ENCODE data around the gene CYB5A.
"Not testable (repeated sequence)": the region's sequence is repeated elsewhere in the genome, so short reads cannot be mapped to it uniquely, and the experiment has no call there.

The CYB5A gene, protein sequence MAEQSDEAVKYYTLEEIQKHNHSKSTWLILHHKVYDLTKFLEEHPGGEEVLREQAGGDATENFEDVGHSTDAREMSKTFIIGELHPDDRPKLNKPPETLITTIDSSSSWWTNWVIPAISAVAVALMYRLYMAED

DNA sequence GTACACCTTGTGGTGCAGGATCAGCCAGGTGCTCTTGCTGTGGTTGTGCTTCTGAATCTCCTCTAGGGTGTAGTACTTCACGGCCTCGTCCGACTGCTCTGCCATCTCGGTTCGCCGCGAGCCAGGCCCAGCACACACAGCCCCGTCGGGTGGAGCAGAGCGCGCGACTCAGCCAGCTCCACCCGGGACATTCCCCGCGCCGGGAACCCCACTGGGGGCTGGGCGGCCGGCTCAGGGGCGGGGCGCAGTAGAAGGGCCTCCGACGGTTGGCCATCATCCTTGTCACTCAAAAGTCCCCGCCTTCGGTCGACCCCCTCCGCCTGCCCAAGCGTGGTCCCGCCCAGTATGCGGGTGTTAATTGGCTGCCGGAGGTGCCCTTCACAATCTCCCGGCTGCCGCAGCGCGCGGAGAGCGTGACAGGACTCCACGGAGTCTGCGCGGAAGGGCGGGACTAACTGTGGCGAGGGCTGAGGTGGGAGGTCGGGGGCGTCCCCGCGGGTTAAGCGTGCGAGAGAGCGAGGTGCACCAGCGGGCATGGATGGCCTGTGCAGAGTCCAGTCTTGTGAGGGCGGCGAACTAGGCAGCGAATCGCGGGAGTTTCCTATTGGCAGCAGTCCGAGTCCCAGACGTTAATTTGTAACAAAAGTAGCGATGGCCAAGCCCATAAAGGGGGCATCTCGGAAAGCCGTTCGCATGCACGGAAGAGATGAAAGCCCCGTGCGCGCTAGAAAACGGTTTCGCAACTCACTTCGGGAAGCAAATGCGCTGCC is at the start of gene CYB5A:
TSS of gene CYB5A (minus strand) at position 193 of the 770 bp plus-strand sequence. CDS start at position 105, 88 bp downstream.
- DNase-seq = peak; percentile 98

DNA sequence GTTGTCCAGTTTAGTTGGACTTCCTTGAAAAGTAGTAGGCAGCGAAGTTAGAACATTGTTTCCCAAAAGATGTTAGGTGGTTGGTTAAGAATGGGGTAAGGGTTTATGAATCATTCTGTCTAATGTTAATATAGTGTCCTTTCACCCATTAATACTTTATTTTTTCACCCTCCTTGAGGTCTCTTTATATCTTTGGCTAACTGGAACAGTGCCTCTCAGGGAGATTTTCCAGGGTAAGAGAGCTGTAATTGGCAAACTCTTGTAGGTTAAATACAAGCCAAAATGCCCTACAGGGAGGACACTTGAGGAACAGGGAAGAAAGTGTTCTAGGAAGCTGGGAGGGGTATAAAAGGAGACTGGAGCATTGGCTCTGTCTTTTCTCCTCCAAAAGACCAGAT is 46.1 kb upstream of the CYB5A start:
- no peak for DNase-seq

- DNase-seq = no peak
Observed at GRCh38 chr18:74337155-74337911, 45.6 kb upstream of the CYB5A start.

DNA sequence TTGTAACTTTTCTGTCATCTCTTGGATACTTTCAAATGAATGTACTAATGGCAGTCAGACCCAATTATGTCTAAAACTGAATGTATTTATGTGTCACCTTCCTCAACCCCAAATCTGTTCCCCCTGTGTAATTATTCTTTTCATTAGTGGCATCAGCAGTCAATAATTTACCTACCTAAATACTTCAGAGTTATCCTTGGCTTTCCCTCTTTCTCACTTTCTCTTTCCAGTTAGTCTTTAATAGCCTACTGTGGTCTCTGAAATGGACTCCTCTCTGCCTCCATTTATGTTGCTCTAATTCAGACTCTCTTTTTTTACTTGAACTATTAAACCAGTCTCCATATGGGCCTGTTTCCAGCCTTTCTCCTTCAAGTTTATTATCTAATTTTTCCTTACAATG is 44.9 kb upstream of the CYB5A start:
- no peak for DNase-seq

- no peak for DNase-seq
Observed at GRCh38 chr18:74334242-74334893, 42.6 kb upstream of the CYB5A start.

DNA sequence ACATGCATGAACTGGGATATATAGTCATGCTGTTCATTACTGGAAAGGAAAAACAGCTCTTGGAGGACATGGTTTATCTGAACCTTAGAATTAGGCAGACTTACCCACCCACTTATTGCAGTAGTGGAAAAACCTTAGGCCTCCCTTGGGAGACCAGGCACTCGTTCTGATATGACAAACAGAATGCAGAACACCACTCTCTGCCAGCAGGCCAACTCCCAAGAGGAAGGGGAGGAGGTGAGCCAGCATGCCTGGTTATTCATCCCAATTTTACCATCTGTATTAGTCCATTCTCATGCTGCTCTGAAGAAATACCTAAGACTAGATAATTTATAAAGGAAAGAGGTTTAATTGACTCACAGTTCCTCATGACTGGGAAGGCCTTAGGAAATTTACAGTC is 41.3 kb upstream of the CYB5A start:
- no peak for DNase-seq

GRCh38 chr18:74331404-74331803 is 39.6 kb upstream of the CYB5A start:
- DNase-seq = no peak

GRCh38 chr18:74329688-74330205 is 38.0 kb upstream of the CYB5A start:
- no peak for DNase-seq

GRCh38 chr18:74328206-74328605 is 36.4 kb upstream of the CYB5A start:
- DNase-seq = no peak

- DNase-seq = not testable (repeated sequence)
Observed at GRCh38 chr18:74326791-74327190, 35.0 kb upstream of the CYB5A start.

GRCh38 chr18:74326231-74326630 is 34.5 kb upstream of the CYB5A start:
- no peak for DNase-seq

DNA sequence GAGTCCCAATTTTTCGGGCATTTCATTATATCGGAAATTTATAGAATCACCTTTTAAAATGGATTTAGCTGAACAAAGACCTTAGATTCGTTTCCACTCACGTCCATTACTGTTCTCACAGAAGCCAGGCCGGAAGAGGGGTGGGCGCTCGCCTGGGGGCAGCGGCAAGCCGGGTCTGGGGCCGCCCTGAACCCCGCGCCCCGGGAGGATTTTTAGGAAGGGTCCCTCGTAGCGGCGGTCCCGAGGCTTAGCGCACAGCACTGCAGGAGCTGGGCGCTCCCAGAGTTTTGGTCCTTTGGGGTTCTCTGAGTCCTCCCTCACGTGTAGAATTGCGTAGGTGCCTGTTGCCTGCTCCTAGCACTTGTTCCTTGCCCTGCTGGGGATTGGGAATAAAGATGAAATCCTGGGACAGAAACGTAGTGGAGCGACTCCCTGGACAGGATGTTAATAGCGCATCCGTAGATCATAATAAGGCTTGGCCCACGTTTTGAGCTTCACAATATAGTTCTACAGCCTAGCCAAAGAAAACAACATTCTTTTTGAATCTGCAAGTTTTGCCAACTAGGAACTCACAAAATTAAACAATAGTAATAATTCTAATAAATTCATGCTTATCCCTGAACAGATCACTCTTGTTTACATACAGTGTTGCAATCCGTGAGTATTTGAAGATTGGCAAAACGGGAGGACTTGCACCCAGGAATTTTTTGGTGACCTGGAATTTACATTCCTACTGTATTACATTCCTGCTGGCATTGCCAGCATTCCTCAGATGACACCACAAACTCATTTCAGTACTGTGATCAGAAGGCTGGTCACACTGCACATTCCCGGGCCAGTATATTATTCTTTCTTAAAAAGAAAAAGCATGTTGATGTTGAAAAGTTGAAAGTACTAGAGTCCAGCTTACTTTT is 24.8 kb upstream of the CYB5A start:
- DNase-seq = no peak

DNA sequence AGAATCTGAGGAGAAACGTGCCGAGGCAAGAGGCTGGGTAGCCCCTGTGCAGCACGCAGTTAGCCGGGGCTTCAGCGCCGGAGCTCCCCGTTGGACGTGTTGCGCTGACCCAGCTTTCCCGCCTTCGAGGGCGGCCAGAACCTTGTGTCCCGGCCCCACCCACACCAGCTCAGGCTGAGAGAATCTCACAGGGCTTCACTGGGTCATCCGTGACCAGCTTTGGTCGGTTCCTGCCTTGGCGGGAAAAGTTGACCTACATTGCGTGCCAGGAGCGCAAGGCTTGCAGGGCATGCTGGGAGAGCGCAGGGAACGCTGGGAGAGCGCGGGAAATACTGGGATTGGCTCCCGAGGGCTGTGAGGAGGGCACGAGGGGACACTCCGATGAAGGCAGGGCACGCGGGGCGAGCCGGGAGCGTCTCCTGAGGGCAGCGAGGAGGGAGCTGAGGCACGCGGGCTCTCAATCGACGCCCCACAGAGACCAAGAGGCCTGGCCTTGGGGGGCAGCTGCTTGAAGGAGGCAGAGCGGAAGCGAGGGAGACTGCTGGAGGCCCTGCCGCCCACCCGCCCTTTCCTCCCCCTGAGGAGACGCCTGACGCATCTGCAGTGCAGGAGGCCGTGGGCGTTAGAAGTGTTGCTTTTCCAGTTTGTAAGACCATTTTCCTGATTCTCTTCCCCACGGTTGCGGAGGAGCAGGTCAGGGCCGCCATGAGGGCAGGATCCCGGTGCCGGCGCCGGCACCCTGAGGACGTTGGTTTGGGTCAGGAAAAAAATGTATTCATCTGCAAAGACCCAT is 23.9 kb upstream of the CYB5A start, which contains the start of gene C18orf63:
TSS of gene C18orf63 (plus strand) at position 376 of the 793 bp plus-strand sequence. CDS start 2,027 bp downstream, outside the sequence.
- DNase-seq = no peak

DNA sequence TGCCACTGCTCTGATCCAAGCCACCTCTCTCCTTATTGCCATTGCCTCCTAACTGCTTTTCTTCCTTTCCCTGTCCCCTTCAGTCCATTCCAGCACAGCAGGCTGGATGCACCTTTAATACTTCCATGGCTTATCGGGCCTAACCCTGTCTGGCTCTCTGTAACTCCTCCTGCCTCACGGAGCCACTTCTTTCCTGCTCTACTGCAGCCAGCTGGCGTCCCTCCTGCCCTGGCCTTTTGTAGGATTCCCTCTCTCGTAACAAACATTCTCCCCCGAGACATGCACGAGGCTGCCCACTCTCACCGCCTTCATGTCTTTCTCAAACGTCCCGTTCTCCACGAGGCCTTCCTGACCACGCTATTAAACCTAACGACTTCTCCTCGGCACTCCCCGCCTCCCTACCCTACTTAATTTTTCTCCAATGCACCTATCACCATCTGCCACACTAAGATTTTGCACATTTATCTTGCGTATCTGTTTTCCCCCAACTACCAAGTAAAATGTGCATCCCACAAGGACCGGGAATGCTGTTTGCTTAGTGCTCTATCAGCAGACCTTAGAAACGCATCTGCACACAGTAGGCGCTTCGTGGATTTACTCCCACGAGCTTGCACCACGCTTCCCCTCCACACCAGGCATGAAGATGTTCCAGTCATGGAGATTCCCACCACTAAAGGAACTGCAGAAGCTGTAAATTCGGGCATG is 23.1 kb upstream of the CYB5A start:
- DNase-seq = no peak

DNA sequence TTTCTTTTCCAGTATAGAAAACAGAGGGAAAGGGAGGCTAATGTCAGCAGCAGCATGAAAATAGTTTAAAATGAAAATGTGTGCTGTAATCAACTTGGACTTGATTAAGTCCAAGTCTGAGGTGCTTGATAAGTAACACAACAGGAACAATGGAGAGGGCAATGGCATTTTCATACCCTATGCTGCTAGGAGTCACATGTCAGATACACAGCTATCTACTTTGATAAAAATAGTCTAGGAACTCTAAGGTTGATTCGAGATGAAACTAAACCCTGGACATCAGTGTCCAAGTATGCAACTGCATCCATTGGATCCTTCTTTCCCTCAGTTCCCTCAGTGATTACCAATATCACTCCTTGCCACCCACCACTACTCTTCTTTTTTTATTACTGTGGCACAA is 19.2 kb upstream of the CYB5A start:
- DNase-seq = no peak

DNA sequence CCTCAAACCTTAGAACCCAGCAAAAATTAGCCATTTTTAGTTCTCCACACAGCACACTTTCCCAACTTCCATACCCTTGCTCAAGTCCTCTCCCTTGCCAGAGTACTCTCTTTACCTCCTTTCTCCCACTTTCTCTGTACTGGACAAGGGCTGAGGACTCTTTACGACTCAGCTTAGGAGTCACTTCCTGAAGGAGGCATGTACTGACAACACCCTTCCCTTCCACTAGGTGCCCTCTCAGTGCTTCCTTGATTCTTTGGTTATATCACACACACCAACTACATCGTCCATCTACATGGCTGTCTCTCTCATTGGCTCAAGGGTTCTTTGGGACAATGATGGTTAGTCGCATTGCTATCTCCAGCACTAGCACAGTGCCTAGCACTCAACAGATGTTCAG is 18.6 kb upstream of the CYB5A start:
- no peak for DNase-seq

DNA sequence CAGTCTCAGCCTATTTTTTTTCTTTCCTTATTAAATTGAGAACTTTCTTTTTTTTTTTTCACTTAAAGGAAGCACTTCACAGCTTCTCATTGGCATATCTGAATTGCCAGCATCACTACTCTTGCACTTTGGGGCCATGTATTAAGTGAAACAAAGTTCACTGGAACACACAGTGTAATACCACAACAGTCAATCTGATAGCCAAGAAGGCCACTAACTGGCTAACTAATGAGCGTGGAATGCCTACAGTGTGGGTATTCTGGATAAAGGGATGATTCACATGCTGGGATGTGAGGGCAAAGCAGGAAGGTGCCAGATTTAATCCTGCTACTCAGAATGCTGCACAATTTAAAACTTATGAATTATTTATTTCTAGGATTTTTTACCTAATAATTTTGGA is 12.2 kb upstream of the CYB5A start:
- DNase-seq = no peak

GRCh38 chr18:74303306-74303705 is 11.5 kb upstream of the CYB5A start:
- no peak for DNase-seq

DNA sequence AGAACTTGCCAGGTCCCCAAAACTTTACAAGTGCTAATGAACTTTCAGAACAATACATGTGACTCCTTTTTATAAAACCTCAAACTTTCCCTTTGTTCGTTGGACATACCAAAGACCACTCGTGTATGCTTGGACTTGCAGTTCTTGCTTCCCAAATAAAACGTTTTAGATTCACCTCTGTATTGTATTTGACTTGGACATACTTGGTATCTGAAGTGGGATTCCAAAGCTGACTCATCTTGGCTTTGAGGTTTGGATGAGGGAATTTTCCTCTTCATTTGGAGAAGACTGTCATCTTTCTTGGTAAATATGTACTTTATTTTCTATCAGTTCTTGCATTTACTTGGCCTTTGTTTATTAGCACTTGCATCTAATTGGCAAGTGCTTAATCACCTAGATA is 8.0 kb upstream of the CYB5A start:
- DNase-seq = no peak

GRCh38 chr18:74299162-74299561 is 7.4 kb upstream of the CYB5A start:
- DNase-seq = no peak

DNA sequence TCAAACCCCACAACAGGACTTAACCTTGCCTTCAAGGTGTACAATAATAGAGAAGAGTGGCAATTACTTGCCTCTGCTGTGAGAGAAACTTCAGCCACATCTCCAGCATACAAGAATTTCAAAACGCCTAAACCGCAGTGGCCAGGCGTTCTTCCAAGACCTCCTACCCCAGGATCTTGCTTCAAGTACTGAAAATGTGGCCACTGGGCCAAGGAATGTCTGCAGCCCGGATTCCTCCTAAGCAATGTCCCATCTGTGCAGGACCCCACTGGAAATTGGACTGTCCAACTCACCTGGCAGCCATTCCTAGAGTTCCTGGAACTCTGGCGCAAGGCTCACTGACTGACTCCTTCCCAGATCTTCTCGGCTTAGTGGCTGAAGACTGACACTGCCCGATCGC is 2.8 kb upstream of the CYB5A start:
- no peak for DNase-seq

Data from stimulated activated CD4-positive, alpha-beta T cell treated with anti-CD3 and anti-CD28 coated beads, Interleukin-12 subunit alpha, Interleukin-12 subunit beta, amount 100 ng/mL, for 4 hours (primary cell).